Suprapubic skin (tissue), 4 donors: ENCODE results near the gene PCDHA8. TPM values are rescaled to one million over a fixed set of nuclear protein-coding genes. Genes with fewer than 3 reads are reported as not detected.
"Not testable (repeated sequence)": the region's sequence is repeated elsewhere in the genome, so short reads cannot be mapped to it uniquely, and the experiment has no call there.

Experiments
- DNase-seq, 2 donors: peaks; one replicate each; pipeline ENCODE4 v3.0.0-alpha.2; 2019; ENCODE audit warnings: low spot score in 2 of 2
- H3K27ac ChIP-seq: fragments of 200-600 bp; sonication (generic); one replicate; pipeline ENCODE4 v1.5.1; 2019
- H3K27me3 ChIP-seq: fragments of 200-600 bp; sonication (generic); one replicate; pipeline ENCODE4 v1.5.1; 2019
- H3K36me3 ChIP-seq: fragments of 200-600 bp; sonication (generic); one replicate; pipeline ENCODE4 v1.5.1; 2019
- H3K4me1 ChIP-seq: fragments of 200-600 bp; sonication (generic); one replicate; pipeline ENCODE4 v1.5.1; 2019
- H3K4me3 ChIP-seq: fragments of 200-600 bp; sonication (generic); one replicate; pipeline ENCODE4 v1.5.1; 2019; ENCODE audit warnings: mild to moderate bottlenecking
- H3K9me3 ChIP-seq: fragments of 200-600 bp; sonication (generic); one replicate; pipeline ENCODE4 v1.5.1; 2019
- CTCF ChIP-seq, 2 donors: fragments of 200-600 bp in 1 of 2; fragments of 450-650 bp in 1 of 2; sonication (generic) in 1 of 2; IDR thresholded peaks; one replicate each; pipeline ENCODE4 v1.5.1; 2016 to 2019; ENCODE audit warnings: antibody characterized with exemption in 2 of 2, mild to moderate bottlenecking in 1 of 2, moderate library complexity in 1 of 2
- EP300 ChIP-seq: sonication (generic); formaldehyde crosslinking; IDR thresholded peaks from one replicate; pipeline ENCODE4 v1.6.1; 2017; ENCODE audit warnings: antibody characterized with exemption
- POLR2A ChIP-seq, 2 donors: fragments of 450-650 bp; IDR thresholded peaks; one replicate each; pipeline ENCODE4 v1.6.1; 2017; ENCODE audit warnings: antibody characterized with exemption in 2 of 2, mild to moderate bottlenecking in 2 of 2, moderate library complexity in 2 of 2
- POLR2AphosphoS5 ChIP-seq, 3 donors: sonication (generic); formaldehyde crosslinking; IDR thresholded peaks; one replicate each; pipeline ENCODE4 v1.6.1; 2017; ENCODE audit warnings: antibody characterized with exemption in 3 of 3
- WGBS: methylation state at CpG from one replicate; pipeline ENCODE4 v1.1.5; 2018; 5-methylcytosine and 5-hydroxymethylcytosine counted together
- total RNA-seq, 4 donors: library from RNA; depleted of rRNA; stranded (reverse); fragments of >200 nt; gene quantifications; one replicate each; pipeline ENCODE4 v1.1.0, GENCODE V29; 2016

PCDHA8 gene
- total RNA-seq, 4 donors from 2014 or later = 0.16 to 0.40 (median 0.17) TPM; not detected in 1

- WGBS = 50% methylated on average over 6 of the region's 87 CpGs
- Histone ChIP-seq H3K4me3 (no peak overlapping the region), H3K27ac (no peak overlapping the region), H3K27me3 (no peaks in the 10 kb centered on the region), H3K36me3 (no peaks in the 10 kb centered on the region), H3K4me1 (no peaks in the 10 kb centered on the region), H3K9me3 (peaks cover 22% of the 10 kb centered on the region)
- no peak for DNase-seq
- TF ChIP-seq EP300 = no peak
- TF ChIP-seq POLR2AphosphoS5 (IDR thresholded peaks at IDR 0.05) = no peak
- TF ChIP-seq POLR2A (IDR thresholded peaks at IDR 0.05) = no peak
- TF ChIP-seq CTCF (IDR thresholded peaks at IDR 0.05) = no peak
These were observed 2.1 kb downstream of the PCDHA8 start for GRCh38 chr5:140842798-140843733.

GRCh38 chr5:140848139-140849102 is 7.4 kb downstream of the PCDHA8 start, which contains the start of gene PCDHA9:
Gene PCDHA9 (plus strand): TSS chr5:140848382. CDS start chr5:140848496, 114 bp downstream.
- not testable (repeated sequence) for DNase-seq, H3K27ac ChIP-seq, H3K36me3 ChIP-seq, H3K4me3 ChIP-seq, H3K4me1 ChIP-seq
- peaks cover 12% of the 10 kb centered on the region for H3K27me3 ChIP-seq
- WGBS = 37% methylated on average over 28 of the region's 48 CpGs
- peaks cover 14% of the 10 kb centered on the region for H3K9me3 ChIP-seq

GRCh38 chr5:140849831-140850634 is 9.0 kb downstream of the PCDHA8 start:
- H3K27ac ChIP-seq, H3K4me3 ChIP-seq, H3K4me1 ChIP-seq, H3K36me3 ChIP-seq, DNase-seq: not testable (repeated sequence)
- Histone ChIP-seq H3K27me3 (peaks cover 12% of the 10 kb centered on the region), H3K9me3 (peaks cover 12% of the 10 kb centered on the region)
- 55% methylated on average over 34 of the region's 101 CpGs for WGBS

GRCh38 chr5:140855772-140856674 is 15.0 kb downstream of the PCDHA8 start, which contains the start of gene PCDHA10:
Gene PCDHA10 (plus strand): TSS chr5:140855897. CDS start chr5:140856049, 152 bp downstream.
- Histone ChIP-seq H3K27ac (no peak within 1 kb of the TSS), H3K4me3 (no peak within 1 kb of the TSS), H3K27me3 (peaks cover 9% of the 10 kb centered on the region), H3K9me3 (peaks cover 20% of the 10 kb centered on the region), H3K4me1 (no peaks in the 10 kb centered on the region), H3K36me3 (no peaks in the 10 kb centered on the region)
- DNase-seq = no peak
- WGBS = 19% methylated on average over 34 of the region's 44 CpGs
- TF ChIP-seq CTCF (IDR thresholded peaks at IDR 0.05) = no peak
- no peak for TF ChIP-seq POLR2AphosphoS5 (IDR thresholded peaks at IDR 0.05)
- no peak for TF ChIP-seq POLR2A (IDR thresholded peaks at IDR 0.05)
- no peak for TF ChIP-seq EP300

GRCh38 chr5:140857177-140857986 is 16.4 kb downstream of the PCDHA8 start:
- Histone ChIP-seq H3K27me3 (peaks cover 9% of the 10 kb centered on the region), H3K4me1 (no peaks in the 10 kb centered on the region)

More at GRCh38 chr5:140857177-140857986, 16.4 kb downstream of the PCDHA8 start:
- H3K9me3 ChIP-seq = peaks cover 28% of the 10 kb centered on the region
- no peak overlapping the region for H3K4me3 ChIP-seq
- no peak for DNase-seq
- no peaks in the 10 kb centered on the region for H3K36me3 ChIP-seq
- 67% methylated on average over 29 of the region's 94 CpGs for WGBS
- H3K27ac ChIP-seq = no peak overlapping the region
- no peak for TF ChIP-seq CTCF (IDR thresholded peaks at IDR 0.05)
- TF ChIP-seq POLR2A (IDR thresholded peaks at IDR 0.05) = no peak
- no peak for TF ChIP-seq EP300
- TF ChIP-seq POLR2AphosphoS5 (IDR thresholded peaks at IDR 0.05) = no peak
